Suppressor macrophage (primary cell): Measurements from ENCODE around the gene MAGEA3.
"Not testable (repeated sequence)": the region's sequence is repeated elsewhere in the genome, so short reads cannot be mapped to it uniquely, and the experiment has no call there.

Experiments
- DNase-seq, 4 experiments: peaks; one replicate each; pipeline ENCODE4 v3.0.0-alpha.2; 2020 to 2022

Gene MAGEA3

DNA sequence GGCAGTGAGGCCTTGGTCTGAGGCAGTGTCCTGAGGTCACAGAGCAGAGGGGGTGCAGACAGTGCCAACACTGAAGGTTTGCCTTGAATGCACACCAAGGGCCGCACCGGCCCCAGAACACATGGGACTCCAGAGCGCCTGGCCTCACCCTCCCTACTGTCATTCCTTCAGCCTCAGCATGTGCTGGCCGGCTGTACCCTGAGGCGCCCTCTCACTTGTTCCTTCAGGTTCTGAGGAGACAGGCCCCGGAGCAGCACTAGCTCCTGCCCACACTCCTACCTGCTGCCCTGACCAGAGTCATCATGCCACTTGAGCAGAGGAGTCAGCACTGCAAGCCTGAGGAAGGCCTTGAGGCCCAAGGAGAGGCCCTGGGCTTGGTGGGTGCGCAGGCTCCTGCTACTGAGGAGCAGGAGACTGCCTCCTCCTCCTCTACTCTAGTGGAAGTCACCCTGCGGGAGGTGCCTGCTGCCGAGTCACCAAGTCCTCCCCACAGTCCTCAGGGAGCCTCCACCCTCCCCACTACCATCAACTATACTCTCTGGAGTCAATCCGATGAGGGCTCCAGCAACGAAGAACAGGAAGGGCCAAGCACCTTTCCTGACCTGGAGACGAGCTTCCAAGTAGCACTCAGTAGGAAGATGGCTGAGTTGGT lies 37.4 kb downstream of the MAGEA3 start:
- no peak for DNase-seq

DNA sequence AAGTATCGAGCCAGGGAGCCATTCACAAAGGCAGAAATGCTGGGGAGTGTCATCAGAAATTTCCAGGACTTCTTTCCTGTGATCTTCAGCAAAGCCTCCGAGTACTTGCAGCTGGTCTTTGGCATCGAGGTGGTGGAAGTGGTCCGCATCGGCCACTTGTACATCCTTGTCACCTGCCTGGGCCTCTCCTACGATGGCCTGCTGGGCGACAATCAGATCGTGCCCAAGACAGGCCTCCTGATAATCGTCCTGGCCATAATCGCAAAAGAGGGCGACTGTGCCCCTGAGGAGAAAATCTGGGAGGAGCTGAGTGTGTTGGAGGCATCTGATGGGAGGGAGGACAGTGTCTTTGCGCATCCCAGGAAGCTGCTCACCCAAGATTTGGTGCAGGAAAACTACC lies 37.9 kb downstream of the MAGEA3 start:
- not testable (repeated sequence) for DNase-seq

DNA sequence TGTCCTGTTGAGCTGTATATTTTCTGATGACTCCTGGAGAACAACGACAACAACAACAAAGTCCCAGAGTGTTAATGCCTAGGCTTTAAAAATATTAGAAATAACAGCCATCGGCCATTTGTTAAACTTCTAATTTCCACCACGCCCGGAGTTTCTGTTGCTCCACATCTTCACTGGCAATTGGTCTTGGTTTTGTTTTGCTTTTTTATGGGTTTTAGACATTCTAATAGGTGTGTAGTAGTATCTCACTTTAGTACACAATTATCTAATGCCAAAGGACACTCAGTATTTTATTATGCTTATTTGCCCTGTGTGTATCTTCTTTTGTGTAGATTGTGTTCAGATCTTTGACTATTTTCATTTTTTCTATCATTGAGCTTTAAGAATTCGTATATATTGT lies 40.0 kb downstream of the MAGEA3 start:
- DNase-seq = no peak
